HK-2 (cell line): ENCODE measurements around the gene MAGI2.

ENCODE experiments used
- DNase-seq: peaks from one replicate; pipeline ENCODE4 v3.0.0-alpha.2; 2018; ENCODE audit not compliant: unreplicated experiment

Gene MAGI2

DNA sequence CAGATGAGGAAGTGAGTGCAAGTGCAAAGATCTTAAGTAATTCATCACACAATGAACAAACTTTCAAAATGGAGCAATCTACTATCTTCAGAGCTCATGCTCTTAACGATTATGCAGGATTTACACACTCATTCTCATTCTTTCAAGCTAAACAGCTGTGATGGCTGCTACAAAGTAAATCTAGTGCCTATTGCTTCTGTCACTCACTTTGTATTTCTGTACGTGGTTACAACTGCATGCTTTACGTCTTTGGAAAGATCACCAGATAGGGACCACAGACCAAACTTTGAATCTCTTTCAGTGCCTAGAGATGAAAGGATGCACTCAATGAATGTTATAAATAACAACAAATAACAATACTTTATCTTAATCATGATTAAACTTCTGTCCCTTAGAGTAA is 194.6 kb downstream of the MAGI2 start:
- no peak for DNase-seq

DNA sequence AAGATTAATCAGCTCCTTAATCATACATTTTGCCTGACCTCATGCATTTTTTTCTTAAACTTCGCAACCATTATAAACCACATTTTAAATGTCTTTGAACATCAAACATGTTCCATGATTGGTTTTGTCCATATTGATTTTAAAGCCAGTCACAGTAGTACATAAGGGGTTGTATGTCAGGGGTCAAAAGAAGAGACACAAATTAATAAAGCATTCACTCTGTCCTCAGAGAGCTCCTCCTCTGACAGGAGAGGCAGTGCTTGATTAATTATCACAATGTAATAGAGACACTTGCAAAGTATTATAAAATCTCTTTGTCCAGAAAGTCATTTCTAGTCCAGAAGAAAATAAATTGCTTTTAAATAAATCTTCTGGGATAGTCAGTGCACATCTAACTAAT is 195.5 kb downstream of the MAGI2 start:
- DNase-seq, result no peak

DNA sequence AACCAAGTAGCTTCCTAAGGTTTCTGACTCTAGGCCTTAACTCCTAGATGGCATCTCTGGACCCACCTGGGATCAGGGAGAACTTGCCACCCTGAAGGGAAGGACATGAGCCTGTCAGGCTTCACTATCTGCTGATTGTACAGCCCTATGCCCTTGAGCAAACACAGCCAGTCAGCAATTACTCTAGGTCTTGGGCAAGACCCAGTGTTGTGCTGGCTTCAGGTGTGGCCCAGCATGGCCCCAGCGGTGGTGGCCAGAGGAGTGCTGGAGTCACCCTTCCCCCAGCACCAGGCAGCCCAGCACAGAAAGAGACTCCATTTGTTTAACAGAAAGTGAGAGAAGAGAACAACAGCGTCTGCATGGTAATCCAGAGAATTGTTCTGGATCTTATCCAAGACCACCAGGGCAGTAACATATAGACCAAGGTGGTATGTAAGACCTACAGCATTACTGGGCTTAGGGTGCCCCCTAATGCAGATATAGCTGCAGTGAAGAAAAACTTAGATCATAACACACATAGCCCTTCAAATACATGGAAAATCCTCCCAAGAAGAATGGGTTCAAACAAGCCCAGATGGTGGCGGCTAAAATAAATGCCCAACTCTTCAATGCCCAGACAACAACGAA is 207.7 kb downstream of the MAGI2 start:
- no peak for DNase-seq

DNA sequence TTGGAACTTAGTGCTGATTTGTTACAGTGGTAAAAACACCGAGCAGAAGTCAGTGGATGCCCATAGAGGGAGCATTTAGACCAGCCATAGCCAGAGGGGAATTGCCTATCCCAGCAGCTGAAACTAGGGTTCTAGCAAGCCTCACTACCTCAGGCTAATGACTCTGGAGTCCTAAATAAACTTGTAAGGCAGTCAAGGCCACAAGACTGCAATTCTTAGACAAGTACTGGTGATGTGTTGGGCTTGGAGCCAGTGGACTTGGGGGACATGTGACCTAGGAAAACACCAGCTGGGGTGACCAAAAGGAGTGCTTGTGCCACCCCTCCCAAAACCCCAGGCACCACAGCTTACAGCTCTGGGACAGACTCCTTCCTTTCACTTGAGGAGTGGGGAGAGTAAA is 209.0 kb downstream of the MAGI2 start:
- no peak for DNase-seq

DNA sequence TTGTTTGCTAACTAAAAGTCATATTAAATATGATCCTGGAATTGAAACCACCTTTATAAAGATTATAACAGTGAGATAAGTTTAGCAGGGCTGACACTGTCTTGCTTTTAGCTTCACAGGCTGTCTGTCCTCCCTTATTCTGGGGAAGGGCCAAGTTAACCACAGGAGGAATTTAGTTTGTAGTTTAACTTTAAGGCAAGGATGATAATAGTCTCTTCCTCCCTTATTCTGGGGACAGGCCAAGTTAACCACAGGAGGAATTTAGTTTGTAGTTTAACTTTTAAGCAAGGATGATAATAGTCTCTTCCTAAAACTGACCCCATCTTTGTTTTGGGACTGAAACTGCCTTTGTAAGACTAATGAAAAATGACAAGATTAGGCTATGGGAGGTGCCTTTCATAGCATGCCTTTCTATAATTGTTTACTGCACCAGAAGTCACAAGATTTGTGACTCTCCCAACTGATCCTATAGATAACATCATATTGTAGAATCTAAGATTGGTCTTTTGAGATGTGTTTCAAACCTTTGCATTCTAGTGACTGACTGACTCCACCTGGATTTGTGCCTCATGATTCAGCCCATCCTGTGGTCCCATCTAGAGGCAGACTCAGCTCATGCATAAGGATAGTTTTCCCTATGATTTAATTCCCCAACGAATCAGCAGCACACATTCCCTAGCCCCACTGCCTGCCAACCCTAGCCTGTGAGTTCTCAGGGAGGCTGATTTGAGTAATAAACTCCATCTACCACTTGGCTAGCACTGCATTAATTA is 212.0 kb downstream of the MAGI2 start:
- peak; percentile 17 for DNase-seq

DNA sequence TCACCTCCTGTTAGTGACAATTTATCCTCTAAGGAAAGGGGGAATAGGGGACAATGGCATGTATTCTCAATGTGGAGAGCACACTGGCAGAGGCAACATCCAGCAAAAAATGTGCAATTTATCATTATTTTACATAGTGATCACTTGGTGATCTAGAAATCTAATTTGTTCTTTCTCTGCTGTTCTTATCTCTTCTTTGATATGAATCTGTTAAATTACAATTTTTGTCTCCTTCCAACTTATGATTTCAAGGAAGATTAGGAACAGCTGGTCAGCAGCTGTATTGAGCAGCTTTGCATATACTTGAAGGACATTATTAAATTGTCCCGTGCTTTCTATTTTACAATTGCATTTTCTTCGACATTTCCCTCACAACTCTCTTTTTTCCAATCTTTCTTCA is 213.1 kb downstream of the MAGI2 start:
- DNase-seq, result no peak

DNA sequence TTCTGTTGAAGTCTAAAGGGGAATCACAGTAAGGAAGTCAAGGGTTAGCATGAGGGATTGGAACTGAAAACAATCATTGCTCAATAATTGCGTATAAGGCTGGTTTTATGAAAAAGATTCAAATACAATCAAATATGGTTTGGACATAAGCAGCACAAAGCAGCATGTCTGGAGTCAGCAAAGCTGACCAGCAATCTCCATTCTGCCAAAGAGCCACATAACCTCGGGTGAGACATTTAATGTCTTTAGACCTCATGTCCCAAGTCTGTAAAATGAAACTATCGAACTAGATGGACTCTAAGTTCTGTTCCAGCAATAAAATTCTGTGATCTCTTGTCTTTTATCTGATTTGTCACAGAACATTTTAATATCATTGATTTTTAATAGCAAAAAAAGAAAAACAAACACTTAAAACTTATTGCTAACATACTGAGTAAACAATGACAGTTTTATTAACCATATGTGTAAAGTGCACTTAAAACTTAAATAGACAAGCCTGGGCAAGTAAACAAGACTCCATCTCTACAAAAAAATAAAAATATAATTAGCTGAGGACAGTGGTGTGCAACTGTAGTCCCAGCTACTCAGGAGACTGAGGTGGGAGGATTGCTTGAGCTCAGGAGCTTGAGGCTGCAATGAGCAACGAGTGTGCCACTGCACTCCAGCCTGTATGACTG is 217.0 kb downstream of the MAGI2 start:
- no peak for DNase-seq

DNA sequence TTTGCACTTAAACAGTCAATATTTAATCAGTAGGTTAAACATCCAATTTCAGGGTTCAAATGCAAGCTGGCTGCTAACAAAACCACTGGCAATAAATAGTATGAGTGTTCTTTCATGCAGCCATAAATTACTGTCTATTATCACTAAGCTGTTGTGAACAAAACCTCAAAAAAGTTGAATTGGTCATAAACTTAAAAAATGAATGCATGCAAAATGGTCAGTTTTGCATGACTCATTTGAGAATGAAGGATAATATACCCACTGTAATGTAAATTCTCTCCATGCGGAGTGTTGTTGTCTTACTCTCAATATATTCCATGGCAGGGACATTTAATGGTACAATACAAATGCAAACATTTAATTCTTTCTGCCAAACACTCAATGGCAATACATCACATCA is 226.4 kb downstream of the MAGI2 start:
- no peak for DNase-seq

DNA sequence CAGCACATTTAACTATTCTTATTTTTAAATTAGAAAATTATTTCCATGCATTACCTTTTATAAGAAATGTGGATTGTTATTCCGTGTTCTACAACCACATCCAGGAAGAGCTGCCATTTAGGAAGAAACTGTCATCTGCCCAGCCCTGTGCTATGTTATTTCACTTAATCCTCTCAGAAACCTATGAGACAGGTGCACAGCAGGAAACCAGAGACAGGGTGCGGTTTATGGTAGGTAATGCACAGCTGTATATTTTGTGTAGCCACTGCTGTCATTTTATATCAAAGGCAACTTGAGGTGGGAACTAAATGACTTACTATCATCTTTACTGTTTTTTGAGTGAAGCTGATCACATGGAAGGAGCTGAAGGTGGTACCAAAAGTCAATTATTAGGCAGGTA is 232.3 kb downstream of the MAGI2 start:
- DNase-seq, result no peak

DNA sequence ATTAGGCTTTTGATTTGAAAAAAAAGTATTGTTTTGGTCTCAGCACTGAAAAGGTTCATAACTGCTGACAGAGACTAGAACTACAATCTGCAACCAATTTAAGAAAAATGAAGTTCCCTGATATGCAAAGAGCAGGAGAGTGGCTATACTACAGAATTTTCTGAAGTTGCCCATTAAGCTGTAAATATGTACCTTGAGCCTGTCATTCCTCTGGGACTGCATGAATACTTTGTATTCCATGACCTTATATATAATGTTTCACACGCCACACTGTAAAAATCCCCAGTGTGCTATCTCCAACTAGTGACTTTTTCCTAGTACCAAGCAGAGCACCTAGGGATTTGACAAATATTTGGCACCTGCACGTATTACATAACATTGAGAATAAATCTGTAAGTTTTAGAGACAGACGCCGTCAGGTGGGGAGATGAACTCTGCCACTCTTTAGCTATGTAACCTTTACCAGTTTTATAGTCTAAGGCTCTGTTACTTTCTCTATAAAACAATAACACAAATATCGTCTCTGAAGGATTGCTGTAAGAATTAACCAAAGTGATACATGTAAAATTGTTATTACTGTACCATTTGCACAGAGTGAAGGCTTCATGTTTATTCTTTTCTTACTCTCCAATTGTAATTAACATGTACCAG is 235.4 kb downstream of the MAGI2 start:
- no peak for DNase-seq

DNA sequence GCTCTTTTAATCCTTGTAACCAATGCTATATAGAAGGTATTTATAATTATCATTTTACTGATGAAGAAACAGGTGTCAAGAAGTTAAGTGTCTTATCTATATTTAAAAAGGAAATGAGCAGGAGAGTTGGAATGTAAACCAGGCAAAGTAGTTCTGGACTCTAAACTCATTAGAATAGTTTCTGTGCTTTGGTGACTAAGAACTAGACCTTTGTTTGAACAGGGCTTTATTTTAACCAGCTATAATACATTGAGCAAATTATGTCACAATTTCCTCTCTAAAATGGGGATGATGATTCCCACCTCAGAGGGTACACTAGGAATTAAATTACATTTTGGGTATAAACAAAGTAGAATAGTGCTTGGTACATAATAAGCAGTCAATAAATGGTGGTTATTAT is 236.0 kb downstream of the MAGI2 start:
- no peak for DNase-seq

DNA sequence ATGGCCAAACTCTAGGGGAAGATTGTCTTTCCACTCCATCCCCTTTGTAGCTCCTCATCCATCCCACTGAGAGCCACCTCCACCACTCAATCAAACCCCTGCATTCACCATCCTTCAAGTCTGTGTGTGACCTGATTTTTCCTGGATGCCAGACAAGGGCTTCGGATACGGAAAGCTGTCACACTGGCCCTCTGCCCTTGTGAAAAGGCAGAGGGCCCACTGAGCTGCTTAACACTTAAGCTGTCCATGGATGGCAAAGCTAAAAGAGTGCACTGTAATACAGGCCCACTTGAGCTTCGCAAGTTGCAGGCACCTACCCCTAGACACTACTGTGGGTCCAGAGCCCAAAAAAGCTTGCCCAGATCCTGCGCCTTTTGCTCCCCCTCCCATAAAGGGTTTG is 237.2 kb downstream of the MAGI2 start:
- no peak for DNase-seq

DNA sequence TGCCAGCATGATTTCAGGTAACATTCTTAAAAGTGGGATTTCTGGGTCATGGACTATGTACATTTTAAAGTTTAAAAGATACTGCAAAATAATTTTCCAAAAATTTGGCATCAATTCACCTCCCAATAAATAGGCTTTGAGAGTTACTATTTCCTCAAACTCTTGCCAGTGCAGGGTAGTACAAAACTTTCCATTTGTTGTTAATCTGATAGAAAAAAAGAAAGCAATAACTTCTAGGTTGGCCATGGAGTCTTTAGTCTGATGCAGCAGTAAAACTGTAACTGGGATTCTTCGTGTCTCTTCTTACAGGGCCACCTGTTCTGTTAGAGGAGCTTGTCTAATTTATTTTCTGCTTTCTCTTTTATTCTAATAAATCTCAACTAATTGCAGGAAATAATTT is 241.1 kb downstream of the MAGI2 start:
- DNase-seq, result no peak

DNA sequence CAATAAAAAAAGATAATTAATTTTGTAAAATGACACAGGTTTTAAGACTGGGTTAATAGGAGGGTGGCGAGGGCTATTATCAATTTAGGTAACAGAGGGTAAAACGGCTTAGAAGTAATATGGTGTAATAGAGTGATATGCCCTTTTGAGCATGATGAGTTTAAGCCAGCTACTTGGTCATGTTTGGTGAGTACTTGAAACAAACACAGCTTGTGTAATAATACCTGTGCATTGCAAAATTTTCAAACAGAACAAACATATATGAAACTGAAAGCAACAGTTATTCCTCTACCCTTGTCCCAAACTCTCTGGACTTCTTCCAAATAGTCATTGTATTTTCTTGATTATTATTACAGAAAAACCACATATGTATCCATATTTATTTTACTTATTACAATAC is 241.7 kb downstream of the MAGI2 start:
- DNase-seq, result no peak

DNA sequence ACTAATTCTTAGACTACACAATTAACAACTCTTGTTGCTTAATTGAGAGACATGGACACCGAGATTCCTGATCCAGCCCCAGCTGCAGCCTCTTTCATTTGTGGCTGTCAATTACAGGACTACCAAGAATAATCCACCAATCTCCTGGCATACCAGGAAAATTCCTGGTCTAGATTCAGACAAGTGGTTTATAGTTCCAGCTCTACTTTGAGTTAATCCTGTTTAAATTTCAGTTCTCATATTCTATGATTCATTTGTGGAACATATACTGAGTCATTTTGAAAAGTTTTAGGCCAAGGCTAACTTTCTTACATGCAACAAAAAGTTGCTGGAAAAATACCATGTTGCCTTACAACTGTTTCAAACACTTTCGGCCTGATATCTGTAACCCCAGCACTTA is 253.5 kb downstream of the MAGI2 start:
- DNase-seq, result no peak

DNA sequence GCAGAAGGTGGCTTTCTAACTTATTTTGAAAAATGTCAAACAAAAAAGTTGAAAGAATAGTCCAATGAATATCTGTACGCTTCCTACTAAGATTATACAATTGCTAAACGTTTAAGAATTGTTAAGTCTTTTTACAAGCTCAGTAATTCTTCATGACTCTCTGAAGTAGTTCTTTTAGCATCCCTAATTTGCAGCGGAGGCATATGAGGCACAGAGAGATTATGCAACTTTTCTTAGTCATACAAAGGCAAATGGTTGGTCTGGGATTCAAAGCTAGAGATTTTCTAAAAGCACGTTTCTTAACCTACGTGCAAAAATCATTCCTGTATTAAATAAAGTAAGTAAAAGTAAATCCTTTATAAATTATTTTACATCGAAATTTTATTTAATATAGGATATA is 254.2 kb downstream of the MAGI2 start:
- DNase-seq, result no peak

DNA sequence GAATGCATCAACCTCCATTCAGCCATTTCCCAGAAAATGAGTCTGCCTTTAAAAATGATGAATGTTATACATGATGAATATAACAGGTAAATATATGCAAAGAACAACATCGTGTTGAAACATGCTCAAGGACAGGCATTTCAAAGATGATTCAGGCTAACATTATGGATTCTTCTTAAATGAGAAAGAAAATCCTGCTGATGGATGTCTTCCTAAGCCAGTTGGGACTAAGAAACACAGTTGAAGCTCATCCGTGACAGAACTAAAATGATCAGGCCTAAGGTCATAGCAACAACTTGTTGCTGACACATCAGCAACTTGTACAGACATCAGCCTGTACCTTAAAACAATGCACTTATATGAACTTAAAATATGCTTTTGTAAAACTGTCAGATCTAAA is 267.9 kb downstream of the MAGI2 start:
- DNase-seq, result no peak

DNA sequence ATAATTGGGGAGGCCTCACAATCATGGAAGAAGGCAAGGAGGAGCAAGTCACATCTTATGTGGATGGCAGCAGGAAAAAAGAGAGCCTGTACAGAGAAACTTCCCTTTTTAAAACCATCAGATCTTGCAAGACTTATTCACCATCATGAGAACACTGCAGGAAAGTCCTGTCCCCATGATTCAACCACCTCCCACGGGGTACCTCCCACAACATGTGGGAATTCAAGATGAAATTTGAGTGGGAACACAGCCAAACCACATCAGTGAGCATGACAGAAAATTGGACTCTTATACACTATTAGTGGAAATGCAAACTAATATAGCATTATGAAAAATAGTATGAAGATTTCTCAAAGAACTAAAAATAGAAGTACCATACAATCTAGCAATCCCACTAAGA is 271.2 kb downstream of the MAGI2 start:
- peak; percentile 2 for DNase-seq

DNA sequence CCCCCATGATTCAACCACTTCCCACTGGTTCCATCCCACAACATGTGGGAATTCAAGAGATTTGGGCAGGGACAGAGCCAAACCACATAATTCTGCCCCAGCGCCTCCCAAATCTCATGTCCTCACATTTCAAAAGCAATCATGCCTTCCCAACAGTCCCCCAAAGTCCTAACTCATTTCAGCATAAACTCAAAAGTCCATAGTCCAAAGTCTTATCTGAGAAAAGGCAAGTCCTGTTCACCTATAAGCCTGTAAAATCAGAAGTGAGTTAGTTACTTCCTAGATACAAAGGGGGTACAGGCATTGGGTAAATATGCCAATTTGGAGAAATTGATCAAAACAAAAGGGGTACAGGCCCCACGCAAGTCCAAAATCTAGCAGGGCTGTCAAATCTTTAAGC is 272.9 kb downstream of the MAGI2 start:
- DNase-seq, result no peak

DNA sequence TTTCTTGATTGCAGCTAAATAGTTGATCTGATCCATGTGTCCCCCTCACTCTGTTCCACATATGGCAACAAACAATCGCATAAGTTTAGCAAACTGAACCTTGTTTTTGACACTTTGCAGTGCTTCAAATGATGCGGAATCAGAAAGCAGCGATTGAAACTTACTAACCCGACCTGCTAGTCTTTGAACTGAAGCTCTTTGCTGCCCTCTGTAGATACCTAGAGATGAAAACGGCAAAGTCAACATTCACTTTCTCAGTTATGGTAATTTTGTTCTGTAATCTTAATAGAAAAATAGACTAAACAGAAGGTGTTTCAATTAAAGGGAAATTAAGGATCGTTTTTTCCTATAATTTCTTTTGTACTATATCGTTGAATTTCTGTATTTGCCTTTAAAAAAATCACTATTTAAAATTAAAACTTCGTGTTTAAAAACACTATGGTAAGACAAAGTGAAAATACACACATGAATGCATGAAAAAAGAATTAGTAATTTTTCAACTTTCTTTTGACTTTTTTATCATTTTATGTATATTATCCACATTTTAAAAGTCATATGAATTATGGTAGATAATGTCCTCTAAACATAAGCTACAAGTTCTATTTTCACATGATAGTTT is 276.5 kb downstream of the MAGI2 start:
- DNase-seq, result no peak

DNA sequence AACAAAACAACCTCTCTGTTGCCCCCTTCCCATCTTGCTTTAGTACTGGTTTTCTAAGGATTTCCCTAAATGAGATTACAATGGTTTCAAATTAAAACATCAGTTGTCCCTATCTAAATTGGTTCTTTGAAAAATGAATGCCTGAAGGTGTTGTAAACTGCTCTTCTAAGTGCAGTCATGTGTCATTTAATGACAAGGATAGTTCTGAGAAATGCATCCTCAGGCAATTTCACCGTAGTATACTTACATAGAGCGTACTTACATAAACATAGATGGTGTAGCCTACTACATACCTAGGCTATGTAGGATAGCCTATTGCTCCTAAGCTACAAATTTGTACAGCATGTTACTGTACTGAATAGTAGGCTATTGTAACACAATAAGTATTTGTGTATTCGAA is 278.1 kb downstream of the MAGI2 start:
- no peak for DNase-seq

DNA sequence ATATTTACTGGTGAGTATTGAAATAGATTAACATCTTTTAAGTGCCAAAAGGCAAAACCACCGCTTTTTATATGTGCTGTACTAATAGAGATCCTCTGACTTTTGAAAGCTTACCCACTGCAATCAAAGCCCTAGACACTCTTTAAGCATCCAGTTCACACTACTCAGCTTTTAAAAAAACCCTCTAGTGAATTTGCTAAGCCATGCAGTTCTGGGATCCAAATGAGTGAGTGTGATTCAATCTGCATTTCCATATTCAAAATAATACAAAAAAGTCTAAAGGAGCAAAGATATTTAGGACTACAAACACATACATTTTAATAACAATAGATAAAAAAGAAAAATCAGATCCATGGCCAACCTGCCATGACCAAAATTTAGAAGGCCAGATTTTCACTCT is 288.2 kb downstream of the MAGI2 start:
- DNase-seq, result no peak
